WTC11 (cell line): ENCODE results near the gene PITPNC1. TPM values are rescaled to one million over a fixed set of nuclear protein-coding genes. Genes with fewer than 3 reads are reported as not detected.

Experiments used
- ATAC-seq: fragments of 200-7000 bp; cut with Tn5 transposase; 2 replicates; pipeline ENCODE4 v1.10.0; 2021; ENCODE audit warnings: mild to moderate bottlenecking, moderate library complexity
- CTCF ChIA-PET: fragments of 300-600 bp; sonication (Branson Sonifier 250); formaldehyde crosslinking; loops from one replicate; lab custom pipeline; 2021; ENCODE audit warnings: antibody characterized with exemption; lab: Charles Lee
- POLR2A ChIA-PET: fragments of 350-600 bp; sonication (Branson Sonifier 250); formaldehyde crosslinking; loops from one replicate; lab custom pipeline; 2021; ENCODE audit warnings: antibody characterized with exemption; lab: Charles Lee
- DNase-seq: peaks from one replicate; pipeline ENCODE4 v3.0.0; 2021; ENCODE audit warnings: low spot score
- H3K27ac Mint-ChIP-seq: 2 replicates; pipeline ENCODE4 v1.8.0; 2021; ENCODE audit warnings: mixed read lengths
- H3K27me3 Mint-ChIP-seq: 2 replicates; pipeline ENCODE4 v1.8.0; 2021; ENCODE audit warnings: low read depth, mild to moderate bottlenecking, moderate library complexity, mixed read lengths
- H3K36me3 Mint-ChIP-seq: 2 replicates; pipeline ENCODE4 v1.8.0; 2021; ENCODE audit warnings: mixed read lengths
- H3K4me1 Mint-ChIP-seq: 2 replicates; pipeline ENCODE4 v1.8.0; 2022; ENCODE audit warnings: mixed read lengths
- H3K4me3 Mint-ChIP-seq: 2 replicates; pipeline ENCODE4 v1.8.0; 2021; ENCODE audit warnings: mild to moderate bottlenecking, moderate library complexity, mixed read lengths
- H3K9me3 Mint-ChIP-seq: 2 replicates; pipeline ENCODE4 v1.8.0; 2021; ENCODE audit warnings: mixed read lengths
- CBFB ChIP-seq: sonication (generic); formaldehyde crosslinking; IDR thresholded peaks from 2 replicates; pipeline ENCODE4 v1.8.1; 2022; ENCODE audit warnings: mild to moderate bottlenecking, low read depth, missing genetic modification reagents
- FOXK1 ChIP-seq: sonication (generic); formaldehyde crosslinking; IDR thresholded peaks from 2 replicates; pipeline ENCODE4 v1.8.0; 2022; ENCODE audit warnings: mild to moderate bottlenecking, moderate library complexity, missing genetic modification reagents
- NR1H2 ChIP-seq: sonication (generic); formaldehyde crosslinking; IDR thresholded peaks from 2 replicates; pipeline ENCODE4 v1.9.0; 2021; ENCODE audit warnings: mild to moderate bottlenecking, moderate library complexity, missing genetic modification reagents
- NR3C1 ChIP-seq: sonication (generic); formaldehyde crosslinking; conservative IDR thresholded peaks from 2 replicates; pipeline ENCODE4 v1.8.1; 2023; ENCODE audit warnings: low read depth, mild to moderate bottlenecking, missing genetic modification reagents
- SMAD3 ChIP-seq: sonication (generic); formaldehyde crosslinking; IDR thresholded peaks from 2 replicates; pipeline ENCODE4 v1.8.0; 2022; ENCODE audit warnings: missing genetic modification reagents, mild to moderate bottlenecking, borderline replicate concordance
- TEAD1 ChIP-seq: sonication (generic); formaldehyde crosslinking; IDR thresholded peaks from 2 replicates; pipeline ENCODE4 v1.8.0; 2022; ENCODE audit warnings: mild to moderate bottlenecking, missing genetic modification reagents
- TEAD4 ChIP-seq: sonication (generic); formaldehyde crosslinking; IDR thresholded peaks from 2 replicates; pipeline ENCODE4 v1.8.0; 2022; ENCODE audit warnings: mild to moderate bottlenecking, missing genetic modification reagents
- ZNF121 ChIP-seq: sonication (generic); formaldehyde crosslinking; IDR thresholded peaks from 2 replicates; pipeline ENCODE4 v1.8.0; 2023; ENCODE audit warnings: missing genetic modification reagents
- ZNF138 ChIP-seq: sonication (generic); formaldehyde crosslinking; conservative IDR thresholded peaks from 2 replicates; pipeline ENCODE4 v1.8.1; 2022; ENCODE audit warnings: mild to moderate bottlenecking, moderate library complexity, missing genetic modification reagents
- total RNA-seq: library from RNA; stranded (reverse); gene quantifications from 3 replicates; pipeline ENCODE4 v1.2.3, GENCODE V29; 2021
- TF ChIP-seq, protein P1 (sequence below): fragments of 200-600 bp; IDR thresholded peaks from 2 replicates; pipeline ENCODE4 v1.8.0; 2022; ENCODE audit warnings: antibody characterized with exemption
- TF ChIP-seq, protein P2 (sequence below): fragments of 250-450 bp; sonication (Bioruptor Pico); IDR thresholded peaks from 2 replicates; pipeline ENCODE4 v1.9.0; 2021; ENCODE audit warnings: mild to moderate bottlenecking, borderline replicate concordance
- TF ChIP-seq, protein P3 (sequence below): sonication (generic); formaldehyde crosslinking; IDR thresholded peaks from 2 replicates; pipeline ENCODE4 v1.8.1; 2022; ENCODE audit warnings: low read depth, missing genetic modification reagents, borderline replicate concordance
- TF ChIP-seq, protein P4 (sequence below): fragments of 250-450 bp; sonication (Bioruptor Pico); IDR thresholded peaks from 2 replicates; pipeline ENCODE4 v1.8.0; 2021; ENCODE audit warnings: mild to moderate bottlenecking
- TF ChIP-seq, protein P5 (sequence below): sonication (generic); formaldehyde crosslinking; IDR thresholded peaks from 2 replicates; pipeline ENCODE4 v1.8.1; 2023; ENCODE audit warnings: mild to moderate bottlenecking, missing genetic modification reagents
- TF ChIP-seq, protein P6 (sequence below): fragments of 250-450 bp; sonication (Bioruptor Pico); IDR thresholded peaks from 2 replicates; pipeline ENCODE4 v2.1.2; 2022; ENCODE audit warnings: mild to moderate bottlenecking, moderate library complexity
- TF ChIP-seq, protein P7 (sequence below): sonication (generic); formaldehyde crosslinking; IDR thresholded peaks from 2 replicates; pipeline ENCODE4 v1.8.0; 2022; ENCODE audit warnings: missing genetic modification reagents
- TF ChIP-seq, protein P8 (sequence below): sonication (generic); formaldehyde crosslinking; IDR thresholded peaks from 2 replicates; pipeline ENCODE4 v1.8.0; 2022; ENCODE audit warnings: mild to moderate bottlenecking, missing genetic modification reagents

Gene PITPNC1
- total RNA-seq, 1 experiment from 2014 or later, result 39.8 TPM

DNA sequence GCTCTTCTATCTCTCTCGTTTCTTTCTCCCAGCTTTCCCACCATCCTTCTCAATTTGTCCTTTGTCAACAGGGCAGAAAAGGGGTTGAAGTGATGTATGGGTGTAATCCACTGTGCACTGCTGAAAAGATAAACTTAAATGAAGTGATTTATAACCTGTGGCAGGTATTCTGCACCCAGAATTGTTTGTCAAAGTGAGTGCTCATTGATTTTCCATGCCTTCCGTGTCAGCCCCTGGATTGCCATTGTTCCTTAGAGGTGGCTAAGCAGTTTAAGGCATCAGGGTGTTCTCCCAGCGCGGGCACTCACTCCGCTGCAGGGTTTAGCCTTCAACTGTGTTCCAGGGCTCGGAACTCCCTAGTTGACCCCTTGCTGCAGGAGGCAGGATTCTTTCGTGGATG, 82.9 kb downstream of the PITPNC1 start:
- ATAC-seq, result no peak
- ChIA-PET CTCF (interaction anchor here (1.1 kb wide), 1 partner anchor 74 kb away, joined by 3 read pairs; no protein-coding TSS in a partner anchor), POLR2A (no interaction called here)
- TF ChIP-seq, protein P1, sequence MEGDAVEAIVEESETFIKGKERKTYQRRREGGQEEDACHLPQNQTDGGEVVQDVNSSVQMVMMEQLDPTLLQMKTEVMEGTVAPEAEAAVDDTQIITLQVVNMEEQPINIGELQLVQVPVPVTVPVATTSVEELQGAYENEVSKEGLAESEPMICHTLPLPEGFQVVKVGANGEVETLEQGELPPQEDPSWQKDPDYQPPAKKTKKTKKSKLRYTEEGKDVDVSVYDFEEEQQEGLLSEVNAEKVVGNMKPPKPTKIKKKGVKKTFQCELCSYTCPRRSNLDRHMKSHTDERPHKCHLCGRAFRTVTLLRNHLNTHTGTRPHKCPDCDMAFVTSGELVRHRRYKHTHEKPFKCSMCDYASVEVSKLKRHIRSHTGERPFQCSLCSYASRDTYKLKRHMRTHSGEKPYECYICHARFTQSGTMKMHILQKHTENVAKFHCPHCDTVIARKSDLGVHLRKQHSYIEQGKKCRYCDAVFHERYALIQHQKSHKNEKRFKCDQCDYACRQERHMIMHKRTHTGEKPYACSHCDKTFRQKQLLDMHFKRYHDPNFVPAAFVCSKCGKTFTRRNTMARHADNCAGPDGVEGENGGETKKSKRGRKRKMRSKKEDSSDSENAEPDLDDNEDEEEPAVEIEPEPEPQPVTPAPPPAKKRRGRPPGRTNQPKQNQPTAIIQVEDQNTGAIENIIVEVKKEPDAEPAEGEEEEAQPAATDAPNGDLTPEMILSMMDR, result no peak
- TF ChIP-seq, protein P2, sequence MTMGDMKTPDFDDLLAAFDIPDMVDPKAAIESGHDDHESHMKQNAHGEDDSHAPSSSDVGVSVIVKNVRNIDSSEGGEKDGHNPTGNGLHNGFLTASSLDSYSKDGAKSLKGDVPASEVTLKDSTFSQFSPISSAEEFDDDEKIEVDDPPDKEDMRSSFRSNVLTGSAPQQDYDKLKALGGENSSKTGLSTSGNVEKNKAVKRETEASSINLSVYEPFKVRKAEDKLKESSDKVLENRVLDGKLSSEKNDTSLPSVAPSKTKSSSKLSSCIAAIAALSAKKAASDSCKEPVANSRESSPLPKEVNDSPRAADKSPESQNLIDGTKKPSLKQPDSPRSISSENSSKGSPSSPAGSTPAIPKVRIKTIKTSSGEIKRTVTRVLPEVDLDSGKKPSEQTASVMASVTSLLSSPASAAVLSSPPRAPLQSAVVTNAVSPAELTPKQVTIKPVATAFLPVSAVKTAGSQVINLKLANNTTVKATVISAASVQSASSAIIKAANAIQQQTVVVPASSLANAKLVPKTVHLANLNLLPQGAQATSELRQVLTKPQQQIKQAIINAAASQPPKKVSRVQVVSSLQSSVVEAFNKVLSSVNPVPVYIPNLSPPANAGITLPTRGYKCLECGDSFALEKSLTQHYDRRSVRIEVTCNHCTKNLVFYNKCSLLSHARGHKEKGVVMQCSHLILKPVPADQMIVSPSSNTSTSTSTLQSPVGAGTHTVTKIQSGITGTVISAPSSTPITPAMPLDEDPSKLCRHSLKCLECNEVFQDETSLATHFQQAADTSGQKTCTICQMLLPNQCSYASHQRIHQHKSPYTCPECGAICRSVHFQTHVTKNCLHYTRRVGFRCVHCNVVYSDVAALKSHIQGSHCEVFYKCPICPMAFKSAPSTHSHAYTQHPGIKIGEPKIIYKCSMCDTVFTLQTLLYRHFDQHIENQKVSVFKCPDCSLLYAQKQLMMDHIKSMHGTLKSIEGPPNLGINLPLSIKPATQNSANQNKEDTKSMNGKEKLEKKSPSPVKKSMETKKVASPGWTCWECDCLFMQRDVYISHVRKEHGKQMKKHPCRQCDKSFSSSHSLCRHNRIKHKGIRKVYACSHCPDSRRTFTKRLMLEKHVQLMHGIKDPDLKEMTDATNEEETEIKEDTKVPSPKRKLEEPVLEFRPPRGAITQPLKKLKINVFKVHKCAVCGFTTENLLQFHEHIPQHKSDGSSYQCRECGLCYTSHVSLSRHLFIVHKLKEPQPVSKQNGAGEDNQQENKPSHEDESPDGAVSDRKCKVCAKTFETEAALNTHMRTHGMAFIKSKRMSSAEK (CRISPR knock-in tag), result no peak
- TF ChIP-seq TEAD4 (CRISPR knock-in tag) (no peak), CBFB (CRISPR knock-in tag) (no peak)
- TF ChIP-seq, protein P3, sequence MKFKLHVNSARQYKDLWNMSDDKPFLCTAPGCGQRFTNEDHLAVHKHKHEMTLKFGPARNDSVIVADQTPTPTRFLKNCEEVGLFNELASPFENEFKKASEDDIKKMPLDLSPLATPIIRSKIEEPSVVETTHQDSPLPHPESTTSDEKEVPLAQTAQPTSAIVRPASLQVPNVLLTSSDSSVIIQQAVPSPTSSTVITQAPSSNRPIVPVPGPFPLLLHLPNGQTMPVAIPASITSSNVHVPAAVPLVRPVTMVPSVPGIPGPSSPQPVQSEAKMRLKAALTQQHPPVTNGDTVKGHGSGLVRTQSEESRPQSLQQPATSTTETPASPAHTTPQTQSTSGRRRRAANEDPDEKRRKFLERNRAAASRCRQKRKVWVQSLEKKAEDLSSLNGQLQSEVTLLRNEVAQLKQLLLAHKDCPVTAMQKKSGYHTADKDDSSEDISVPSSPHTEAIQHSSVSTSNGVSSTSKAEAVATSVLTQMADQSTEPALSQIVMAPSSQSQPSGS (CRISPR knock-in tag), result no peak
- H3K9me3 Mint-ChIP-seq, result peaks cover 15% of the 10 kb centered on the region
- peaks cover 15% of the 10 kb centered on the region for H3K4me1 Mint-ChIP-seq
- no peaks in the 10 kb centered on the region for H3K27me3 Mint-ChIP-seq
- H3K4me3 Mint-ChIP-seq, result no peak overlapping the region
- DNase-seq, result no peak
- peak overlapping the region; percentile 82 for H3K27ac Mint-ChIP-seq
- peaks cover 5% of the 10 kb centered on the region for H3K36me3 Mint-ChIP-seq

DNA sequence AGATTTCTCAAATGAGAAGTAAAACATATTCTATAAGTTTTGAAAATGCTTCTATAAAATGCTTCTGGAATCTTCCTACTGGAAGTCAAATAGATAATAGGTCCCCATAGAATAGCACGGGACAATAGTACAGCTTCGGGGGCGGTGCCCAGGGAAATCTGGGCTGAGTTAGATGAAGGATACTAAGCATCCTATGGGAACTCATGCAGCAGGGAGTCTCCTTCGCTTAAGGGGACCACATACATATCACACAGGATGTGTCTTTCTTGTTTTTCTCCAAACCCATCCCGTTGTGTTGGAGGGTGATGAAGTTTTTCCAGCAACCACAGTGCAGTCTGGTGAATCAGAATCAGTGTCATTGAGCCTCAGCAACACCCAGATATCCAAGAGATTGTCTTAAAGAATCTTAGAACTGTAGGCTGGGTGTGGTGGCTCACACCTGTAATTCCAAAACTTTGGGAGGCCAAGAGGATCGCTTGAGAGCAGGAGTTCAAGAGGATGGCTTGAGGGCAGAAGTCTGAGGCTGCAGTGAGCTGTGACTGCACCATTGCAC, 84.2 kb downstream of the PITPNC1 start:
- ChIA-PET CTCF (interaction anchor here (0.5 to 1.1 kb wide), 2 partner anchors 9 to 14 kb away, joined by 3 to 4 read pairs; no protein-coding TSS in a partner anchor), POLR2A (no interaction called here)
- Mint-ChIP-seq H3K9me3 (peaks cover 15% of the 10 kb centered on the region), H3K4me1 (peaks cover 28% of the 10 kb centered on the region), H3K27ac (peak overlapping the region; percentile 91), H3K36me3 (peaks cover 5% of the 10 kb centered on the region), H3K27me3 (no peaks in the 10 kb centered on the region), H3K4me3 (no peak overlapping the region)
- ATAC-seq (no peak), DNase-seq (no peak)
- TF ChIP-seq NR3C1 (CRISPR knock-in tag) (no peak), SMAD3 (CRISPR knock-in tag) (no peak), FOXK1 (CRISPR knock-in tag) (no peak), TEAD1 (CRISPR knock-in tag) (no peak), ZNF138 (CRISPR knock-in tag) (no peak), NR1H2 (CRISPR knock-in tag) (no peak), ZNF121 (no peak)
- TF ChIP-seq, protein P4, sequence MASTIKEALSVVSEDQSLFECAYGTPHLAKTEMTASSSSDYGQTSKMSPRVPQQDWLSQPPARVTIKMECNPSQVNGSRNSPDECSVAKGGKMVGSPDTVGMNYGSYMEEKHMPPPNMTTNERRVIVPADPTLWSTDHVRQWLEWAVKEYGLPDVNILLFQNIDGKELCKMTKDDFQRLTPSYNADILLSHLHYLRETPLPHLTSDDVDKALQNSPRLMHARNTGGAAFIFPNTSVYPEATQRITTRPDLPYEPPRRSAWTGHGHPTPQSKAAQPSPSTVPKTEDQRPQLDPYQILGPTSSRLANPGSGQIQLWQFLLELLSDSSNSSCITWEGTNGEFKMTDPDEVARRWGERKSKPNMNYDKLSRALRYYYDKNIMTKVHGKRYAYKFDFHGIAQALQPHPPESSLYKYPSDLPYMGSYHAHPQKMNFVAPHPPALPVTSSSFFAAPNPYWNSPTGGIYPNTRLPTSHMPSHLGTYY (CRISPR knock-in tag), result no peak
- TF ChIP-seq, protein P5, sequence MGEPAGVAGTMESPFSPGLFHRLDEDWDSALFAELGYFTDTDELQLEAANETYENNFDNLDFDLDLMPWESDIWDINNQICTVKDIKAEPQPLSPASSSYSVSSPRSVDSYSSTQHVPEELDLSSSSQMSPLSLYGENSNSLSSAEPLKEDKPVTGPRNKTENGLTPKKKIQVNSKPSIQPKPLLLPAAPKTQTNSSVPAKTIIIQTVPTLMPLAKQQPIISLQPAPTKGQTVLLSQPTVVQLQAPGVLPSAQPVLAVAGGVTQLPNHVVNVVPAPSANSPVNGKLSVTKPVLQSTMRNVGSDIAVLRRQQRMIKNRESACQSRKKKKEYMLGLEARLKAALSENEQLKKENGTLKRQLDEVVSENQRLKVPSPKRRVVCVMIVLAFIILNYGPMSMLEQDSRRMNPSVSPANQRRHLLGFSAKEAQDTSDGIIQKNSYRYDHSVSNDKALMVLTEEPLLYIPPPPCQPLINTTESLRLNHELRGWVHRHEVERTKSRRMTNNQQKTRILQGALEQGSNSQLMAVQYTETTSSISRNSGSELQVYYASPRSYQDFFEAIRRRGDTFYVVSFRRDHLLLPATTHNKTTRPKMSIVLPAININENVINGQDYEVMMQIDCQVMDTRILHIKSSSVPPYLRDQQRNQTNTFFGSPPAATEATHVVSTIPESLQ (CRISPR knock-in tag), result no peak
- TF ChIP-seq, protein P6, sequence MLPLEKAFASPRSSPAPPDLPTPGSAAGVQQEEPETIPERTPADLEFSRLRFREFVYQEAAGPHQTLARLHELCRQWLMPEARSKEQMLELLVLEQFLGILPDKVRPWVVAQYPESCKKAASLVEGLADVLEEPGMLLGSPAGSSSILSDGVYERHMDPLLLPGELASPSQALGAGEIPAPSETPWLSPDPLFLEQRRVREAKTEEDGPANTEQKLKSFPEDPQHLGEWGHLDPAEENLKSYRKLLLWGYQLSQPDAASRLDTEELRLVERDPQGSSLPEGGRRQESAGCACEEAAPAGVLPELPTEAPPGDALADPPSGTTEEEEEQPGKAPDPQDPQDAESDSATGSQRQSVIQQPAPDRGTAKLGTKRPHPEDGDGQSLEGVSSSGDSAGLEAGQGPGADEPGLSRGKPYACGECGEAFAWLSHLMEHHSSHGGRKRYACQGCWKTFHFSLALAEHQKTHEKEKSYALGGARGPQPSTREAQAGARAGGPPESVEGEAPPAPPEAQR (CRISPR knock-in tag), result no peak
- TF ChIP-seq, protein P7, sequence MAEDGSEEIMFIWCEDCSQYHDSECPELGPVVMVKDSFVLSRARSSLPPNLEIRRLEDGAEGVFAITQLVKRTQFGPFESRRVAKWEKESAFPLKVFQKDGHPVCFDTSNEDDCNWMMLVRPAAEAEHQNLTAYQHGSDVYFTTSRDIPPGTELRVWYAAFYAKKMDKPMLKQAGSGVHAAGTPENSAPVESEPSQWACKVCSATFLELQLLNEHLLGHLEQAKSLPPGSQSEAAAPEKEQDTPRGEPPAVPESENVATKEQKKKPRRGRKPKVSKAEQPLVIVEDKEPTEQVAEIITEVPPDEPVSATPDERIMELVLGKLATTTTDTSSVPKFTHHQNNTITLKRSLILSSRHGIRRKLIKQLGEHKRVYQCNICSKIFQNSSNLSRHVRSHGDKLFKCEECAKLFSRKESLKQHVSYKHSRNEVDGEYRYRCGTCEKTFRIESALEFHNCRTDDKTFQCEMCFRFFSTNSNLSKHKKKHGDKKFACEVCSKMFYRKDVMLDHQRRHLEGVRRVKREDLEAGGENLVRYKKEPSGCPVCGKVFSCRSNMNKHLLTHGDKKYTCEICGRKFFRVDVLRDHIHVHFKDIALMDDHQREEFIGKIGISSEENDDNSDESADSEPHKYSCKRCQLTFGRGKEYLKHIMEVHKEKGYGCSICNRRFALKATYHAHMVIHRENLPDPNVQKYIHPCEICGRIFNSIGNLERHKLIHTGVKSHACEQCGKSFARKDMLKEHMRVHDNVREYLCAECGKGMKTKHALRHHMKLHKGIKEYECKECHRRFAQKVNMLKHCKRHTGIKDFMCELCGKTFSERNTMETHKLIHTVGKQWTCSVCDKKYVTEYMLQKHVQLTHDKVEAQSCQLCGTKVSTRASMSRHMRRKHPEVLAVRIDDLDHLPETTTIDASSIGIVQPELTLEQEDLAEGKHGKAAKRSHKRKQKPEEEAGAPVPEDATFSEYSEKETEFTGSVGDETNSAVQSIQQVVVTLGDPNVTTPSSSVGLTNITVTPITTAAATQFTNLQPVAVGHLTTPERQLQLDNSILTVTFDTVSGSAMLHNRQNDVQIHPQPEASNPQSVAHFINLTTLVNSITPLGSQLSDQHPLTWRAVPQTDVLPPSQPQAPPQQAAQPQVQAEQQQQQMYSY (CRISPR knock-in tag), result no peak
- TF ChIP-seq, protein P8, sequence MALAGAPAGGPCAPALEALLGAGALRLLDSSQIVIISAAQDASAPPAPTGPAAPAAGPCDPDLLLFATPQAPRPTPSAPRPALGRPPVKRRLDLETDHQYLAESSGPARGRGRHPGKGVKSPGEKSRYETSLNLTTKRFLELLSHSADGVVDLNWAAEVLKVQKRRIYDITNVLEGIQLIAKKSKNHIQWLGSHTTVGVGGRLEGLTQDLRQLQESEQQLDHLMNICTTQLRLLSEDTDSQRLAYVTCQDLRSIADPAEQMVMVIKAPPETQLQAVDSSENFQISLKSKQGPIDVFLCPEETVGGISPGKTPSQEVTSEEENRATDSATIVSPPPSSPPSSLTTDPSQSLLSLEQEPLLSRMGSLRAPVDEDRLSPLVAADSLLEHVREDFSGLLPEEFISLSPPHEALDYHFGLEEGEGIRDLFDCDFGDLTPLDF (CRISPR knock-in tag), result no peak
